CD4-positive, alpha-beta T cell treated with Interleukin-1 beta for 1 hour (primary cell): ENCODE measurements around the gene GPR55.
A peak's percentile ranks its signal among the peaks of the same experiment; 100 is the strongest.

Experiments
- DNase-seq, 2 donors: peaks; one replicate each; pipeline ENCODE4 v3.0.0-alpha.2; 2020 to 2022

Gene GPR55

DNA sequence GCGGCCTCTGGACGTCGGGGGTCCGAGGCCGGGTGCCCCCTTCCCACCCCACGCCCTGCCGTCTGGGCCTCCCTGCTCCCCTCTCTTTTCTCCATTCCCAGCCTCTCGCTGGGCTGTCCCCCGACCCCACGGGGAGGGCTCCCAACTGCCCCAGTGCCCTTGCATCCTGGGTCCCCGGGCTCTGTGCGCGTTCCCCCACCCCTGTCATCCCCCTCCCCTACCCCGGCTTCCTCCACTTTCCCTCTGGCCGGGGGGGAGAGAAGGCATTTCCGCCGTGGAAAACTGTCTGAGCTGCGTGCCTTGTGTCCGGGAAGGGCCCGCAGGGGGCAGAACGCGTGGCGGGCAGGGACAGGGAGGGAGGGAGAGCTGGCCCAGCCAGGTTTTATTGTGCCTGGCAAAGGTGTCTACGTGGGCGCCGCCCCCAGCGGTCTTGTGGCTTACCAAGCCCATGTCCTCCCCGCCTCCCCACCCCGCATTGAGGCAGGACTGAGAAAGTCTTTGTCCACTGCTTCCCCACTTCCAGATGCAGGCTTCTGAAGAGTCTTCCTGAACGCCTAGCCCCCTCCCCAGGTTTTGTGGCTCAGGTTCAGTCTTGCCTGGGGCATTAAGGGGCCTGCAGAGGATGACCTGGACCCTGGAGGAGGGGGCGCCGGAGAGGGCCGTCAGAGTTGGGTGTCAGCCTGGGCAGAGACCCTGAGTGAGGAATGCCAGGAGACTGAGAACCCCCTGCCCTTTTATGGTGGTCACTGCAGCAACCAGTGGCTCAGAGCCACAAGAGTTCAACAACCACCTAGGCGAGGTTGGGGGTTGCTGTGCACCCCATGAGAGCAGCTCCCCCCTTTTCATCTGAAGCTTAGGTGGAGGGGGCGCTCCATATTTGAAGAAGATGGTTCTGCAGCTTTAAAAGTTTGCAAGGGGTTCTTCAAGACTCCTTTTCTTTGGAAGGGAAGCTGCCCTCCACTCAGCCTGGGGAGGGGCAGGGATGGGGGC, 59.0 kb downstream of the GPR55 start:
- peak in 1 of 2 donors; percentile 23 for DNase-seq

DNA sequence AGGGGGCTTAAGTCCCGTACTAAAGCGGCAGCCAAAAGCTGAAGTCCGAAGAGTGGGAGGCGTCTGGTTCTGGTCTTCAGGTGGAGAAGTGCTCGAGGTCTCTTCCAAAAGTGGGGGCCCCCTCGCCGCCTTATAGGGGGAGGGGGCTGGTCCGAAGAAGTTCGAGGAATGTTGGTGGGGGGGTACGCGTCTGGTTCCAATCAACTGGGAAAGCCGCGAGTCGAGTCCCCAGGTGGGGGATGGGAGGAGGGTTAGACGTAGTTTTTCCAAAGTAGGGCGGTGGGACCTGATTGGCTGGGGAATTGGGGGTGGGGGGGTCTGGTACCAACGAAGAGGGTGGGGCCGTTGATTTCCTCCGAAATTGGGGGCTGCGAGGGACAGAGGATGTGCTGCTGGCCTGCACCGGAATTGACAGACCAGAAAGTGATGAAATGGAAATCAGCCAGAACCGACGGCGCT, 59.7 kb downstream of the GPR55 start:
- no peak for DNase-seq

DNA sequence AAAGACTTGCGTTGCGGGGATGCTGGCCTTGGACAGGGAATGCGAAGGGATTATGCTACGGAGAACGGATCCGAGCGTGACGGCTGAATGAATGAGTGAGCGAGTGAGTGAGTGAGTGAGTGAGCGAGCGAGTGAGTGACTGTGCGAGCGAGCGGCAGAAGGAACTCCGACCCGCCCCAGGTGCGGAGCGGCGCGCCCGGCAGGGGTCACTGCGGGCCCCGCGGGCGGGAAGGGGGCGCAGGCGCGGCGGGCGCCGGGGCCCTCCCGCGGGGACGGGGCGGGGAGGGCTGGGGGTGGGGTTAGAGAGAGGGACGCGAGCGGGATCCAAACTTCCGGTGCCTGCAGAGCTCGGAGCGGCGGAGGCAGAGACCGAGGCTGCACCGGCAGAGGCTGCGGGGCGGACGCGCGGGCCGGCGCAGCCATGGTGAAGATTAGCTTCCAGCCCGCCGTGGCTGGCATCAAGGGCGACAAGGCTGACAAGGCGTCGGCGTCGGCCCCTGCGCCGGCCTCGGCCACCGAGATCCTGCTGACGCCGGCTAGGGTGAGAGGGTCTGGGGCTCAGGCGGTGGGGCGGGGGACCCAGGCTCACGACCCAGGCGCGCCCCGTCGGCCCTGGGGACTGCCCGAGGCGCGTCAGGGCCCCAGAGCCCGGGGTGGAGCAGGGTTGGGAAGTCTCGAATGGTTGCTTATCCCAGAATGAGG, 60.3 kb downstream of the GPR55 start, which contains the start of gene ITM2C:
TSS of gene ITM2C (plus strand) at position 338 of the 702 bp plus-strand sequence. CDS start at position 422, 84 bp downstream.
- peak; percentile 74 for DNase-seq

DNA sequence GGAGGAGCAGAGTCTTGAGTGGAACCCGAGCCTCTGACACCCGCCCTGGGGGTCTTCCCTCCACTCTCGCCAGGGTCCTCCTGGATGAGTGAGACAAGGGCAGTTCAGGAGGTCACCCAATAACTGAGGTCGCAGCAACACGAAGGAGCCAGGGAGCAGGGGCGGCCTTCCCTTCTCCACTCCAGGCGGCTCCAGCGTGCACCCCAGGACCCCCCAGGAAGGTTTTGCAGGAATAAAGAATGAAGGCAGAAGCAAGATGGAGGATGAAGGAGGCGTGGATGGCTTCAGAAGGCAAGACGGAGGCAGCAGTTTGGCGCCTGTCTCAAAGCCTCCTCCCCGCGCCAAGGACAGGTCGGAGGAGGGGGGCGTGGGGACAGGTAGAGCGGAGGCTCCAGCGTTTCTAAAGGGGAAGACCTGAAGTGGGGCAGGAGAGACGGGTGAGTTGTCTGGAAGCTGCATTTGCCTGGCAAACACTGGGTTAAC, 60.9 kb downstream of the GPR55 start:
- no peak for DNase-seq

DNA sequence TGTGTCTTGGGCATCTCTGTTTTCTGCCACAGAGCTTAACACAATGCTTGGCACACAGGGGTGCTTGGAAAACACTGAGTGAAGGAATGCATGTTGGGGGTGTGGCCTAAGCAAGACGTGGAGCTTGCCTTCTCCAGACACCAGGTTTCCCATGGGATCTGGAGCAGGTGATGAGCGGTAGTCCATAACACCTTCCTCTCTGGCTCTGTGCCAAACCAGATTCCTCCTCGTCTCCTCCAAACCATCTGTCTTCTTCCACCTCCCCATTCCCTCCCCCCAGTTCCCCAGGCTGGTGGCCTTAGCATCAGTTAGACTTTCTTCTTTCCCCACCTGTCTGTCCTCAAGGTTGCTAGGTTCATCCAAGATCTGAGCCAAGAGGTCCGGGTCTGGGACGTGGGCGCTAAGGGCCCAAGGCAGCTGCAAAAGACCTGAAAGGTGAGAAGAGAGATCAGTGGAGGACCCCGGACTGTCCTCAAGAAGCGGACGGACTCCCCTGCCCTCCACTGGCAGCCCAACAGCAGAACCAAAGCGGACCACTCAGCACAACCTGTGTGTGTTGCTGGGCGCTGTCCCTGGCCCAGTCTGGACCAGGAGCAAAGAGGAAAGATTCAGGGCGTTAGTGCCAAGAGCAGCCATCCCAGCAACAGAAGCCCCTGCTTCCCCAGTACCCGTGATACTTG, 61.5 kb downstream of the GPR55 start:
- DNase-seq, result no peak

DNA sequence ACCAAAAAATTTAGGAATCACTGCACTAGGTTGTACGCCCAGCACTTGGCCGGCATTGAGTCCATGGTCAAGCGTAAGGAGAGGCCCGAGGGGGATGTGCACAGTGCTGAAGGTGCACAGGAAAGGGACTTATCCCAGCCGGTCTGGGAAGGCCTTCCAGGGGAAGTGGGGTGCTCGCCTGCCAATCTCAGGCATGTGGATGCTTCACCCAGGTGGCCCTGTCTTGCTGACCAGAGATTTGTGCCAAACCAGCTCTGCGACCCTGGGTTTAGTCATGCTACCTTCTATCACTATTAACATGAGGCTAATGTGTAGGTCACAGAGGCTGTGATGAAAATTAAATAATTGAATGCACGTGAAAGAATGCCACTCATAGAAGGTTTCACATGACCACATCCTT, 62.0 kb downstream of the GPR55 start:
- DNase-seq, result no peak

DNA sequence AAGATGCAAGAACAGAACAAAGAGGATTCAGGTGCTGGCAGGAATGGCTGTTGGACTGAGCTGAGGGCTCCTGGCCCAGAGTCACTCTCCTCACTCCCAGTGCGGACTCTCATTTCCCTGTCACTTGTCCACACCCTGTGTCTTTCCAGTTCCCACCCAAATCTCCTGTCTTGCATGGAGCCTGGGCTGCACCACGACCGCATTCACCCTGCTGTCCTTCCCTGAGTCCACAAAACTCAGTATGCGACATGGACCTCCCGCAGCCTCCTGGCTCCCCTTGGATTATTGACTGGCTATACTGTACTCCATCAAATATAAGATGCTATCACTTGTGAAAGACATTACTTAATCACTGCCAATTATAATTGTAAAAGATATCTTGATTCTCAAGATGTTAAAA, 62.8 kb downstream of the GPR55 start:
- no peak for DNase-seq

DNA sequence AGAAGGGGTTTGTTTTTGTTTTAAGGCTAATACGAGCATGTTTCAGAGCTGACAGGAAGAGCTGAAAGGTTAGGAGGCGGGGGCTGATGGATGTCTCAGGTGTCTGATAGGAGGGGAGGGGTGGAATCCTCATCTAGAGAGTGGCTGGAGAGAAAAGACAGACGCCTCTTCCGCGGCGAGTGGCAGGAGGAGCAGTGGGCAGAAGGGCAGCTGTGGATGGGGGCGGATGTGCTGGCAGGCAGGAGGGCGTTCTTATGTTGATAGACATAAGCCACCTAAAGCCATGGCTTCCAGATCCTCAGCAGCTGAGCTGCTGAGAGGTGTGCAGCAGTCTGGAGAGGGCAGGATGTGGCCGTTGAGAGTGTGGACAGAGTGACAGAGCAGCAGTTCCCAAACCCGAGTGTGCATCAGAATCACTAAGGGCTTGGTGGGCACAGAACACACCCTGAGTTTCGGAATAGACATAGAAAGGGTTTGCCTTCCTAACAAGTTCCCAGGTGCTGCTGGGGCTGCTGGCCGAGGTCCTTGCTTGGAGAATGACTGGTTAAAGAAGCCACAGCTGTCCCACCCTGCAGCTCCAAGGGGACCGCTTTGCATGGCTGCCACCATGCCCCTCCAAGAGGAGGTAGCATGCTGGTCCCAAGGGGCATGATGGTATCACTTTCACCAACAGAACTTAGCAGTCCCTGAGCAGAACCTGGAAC, 63.3 kb downstream of the GPR55 start:
- no peak for DNase-seq
